SH-SY5Y (cell line): ENCODE measurements around the gene ELK3.

Experiments
- GATA2 ChIP-seq: IDR thresholded peaks from 2 replicates; pipeline ENCODE4 v1.6.1; 2011; ENCODE audit warnings: mild to moderate bottlenecking, low read depth, low read length
- GATA3 ChIP-seq: IDR thresholded peaks from 2 replicates; pipeline ENCODE4 v1.6.1; 2011; ENCODE audit warnings: low read depth, mild to moderate bottlenecking, low read length, moderate library complexity

- TF ChIP-seq GATA2 (no peak), GATA3 (no peak)
These were observed 55.3 kb downstream of the ELK3 start for GRCh38 chr12:96249196-96250118.
